ENCODE data around the gene MTMR3. TPM values are rescaled to one million over a fixed set of nuclear protein-coding genes. Genes with fewer than 3 reads are reported as not detected.
"Not testable (repeated sequence)": the region's sequence is repeated elsewhere in the genome, so short reads cannot be mapped to it uniquely, and the experiment has no call there.

Gene MTMR3
- total and polyA plus RNA-seq, 2 experiments from 2014 or later = 12.6 to 22.2 TPM

GRCh38 chr22:29855611-29856181 is 27.3 kb upstream of the MTMR3 start:
- H3K4me3 ChIP-seq = no peak overlapping the region
- DNase-seq = peak; percentile 15
- H3K4me1 ChIP-seq (ENCODE audit: insufficient read depth) = no peaks in the 10 kb centered on the region
- 24 to 26% methylated on average over 10 of the region's 10 CpGs for WGBS, 2 experiments (ENCODE audit: low coverage in 1 of 2, low lambda C conversion rate in 2 of 2, missing lambda C conversion rate in 2 of 2)
- H3F3A ChIP-seq (ENCODE audit: insufficient read depth) = no peaks in the 10 kb centered on the region
- H3K79me2 ChIP-seq (ENCODE audit: insufficient read depth) = no peaks in the 10 kb centered on the region
- H3K27me3 ChIP-seq (replicated peaks; ENCODE audit: insufficient read depth) = no peaks in the 10 kb centered on the region
- H3K9me2 ChIP-seq (ENCODE audit: insufficient read depth) = no peaks in the 10 kb centered on the region
- H3K9ac ChIP-seq = no peak overlapping the region
- in situ Hi-C loops (cut with MboI) = no loop called here
- H3K4me2 ChIP-seq (ENCODE audit: unreplicated experiment) = no peak overlapping the region
- H4K20me1 ChIP-seq (ENCODE audit: insufficient read depth) = no peaks in the 10 kb centered on the region
- H3K9me3 ChIP-seq (ENCODE audit: low read depth) = no peaks in the 10 kb centered on the region
- no peak overlapping the region for H3K27ac ChIP-seq
- no peaks in the 10 kb centered on the region for H3K36me3 ChIP-seq (ENCODE audit: low read depth)
- no peak overlapping the region for H2AFZ ChIP-seq
- no peak for TF ChIP-seq EZH2 (IDR thresholded peaks at IDR 0.05; ENCODE audit: insufficient read depth, poor library complexity, severe bottlenecking)
- no peak for TF ChIP-seq EZH2phosphoT487 (IDR thresholded peaks at IDR 0.05; ENCODE audit: insufficient read depth, low read depth)

- Histone ChIP-seq H3K9ac (no peak overlapping the region), H3K9me3 (ENCODE audit: low read depth) (no peaks in the 10 kb centered on the region), H3K4me2 (ENCODE audit: unreplicated experiment) (no peak overlapping the region), H3K79me2 (ENCODE audit: insufficient read depth) (no peaks in the 10 kb centered on the region), H3K4me1 (ENCODE audit: insufficient read depth) (no peaks in the 10 kb centered on the region), H3K9me2 (ENCODE audit: insufficient read depth) (no peaks in the 10 kb centered on the region), H3K36me3 (ENCODE audit: low read depth) (no peaks in the 10 kb centered on the region), H2AFZ (no peak overlapping the region), H3K4me3 (no peak overlapping the region), H3F3A (ENCODE audit: insufficient read depth) (no peaks in the 10 kb centered on the region), H3K27ac (no peak overlapping the region), H3K27me3 (replicated peaks; ENCODE audit: insufficient read depth) (no peaks in the 10 kb centered on the region), H4K20me1 (ENCODE audit: insufficient read depth) (no peaks in the 10 kb centered on the region)
- DNase-seq = no peak
- in situ Hi-C loops (cut with MboI) = no loop called here
- TF ChIP-seq EZH2phosphoT487 (IDR thresholded peaks at IDR 0.05; ENCODE audit: insufficient read depth, low read depth) (no peak), EZH2 (IDR thresholded peaks at IDR 0.05; ENCODE audit: insufficient read depth, poor library complexity, severe bottlenecking) (no peak)
- WGBS, 2 experiments (ENCODE audit: low coverage in 1 of 2, low lambda C conversion rate in 2 of 2, missing lambda C conversion rate in 2 of 2) = 75 to 81% methylated on average over 3 of the region's 3 CpGs
Observed at GRCh38 chr22:29856496-29856895, 26.5 kb upstream of the MTMR3 start.

- H3K4me1 ChIP-seq (ENCODE audit: insufficient read depth); H3K4me2 ChIP-seq (ENCODE audit: unreplicated experiment); H3K4me3 ChIP-seq; DNase-seq; H3K79me2 ChIP-seq (ENCODE audit: insufficient read depth); H3K9me2 ChIP-seq (ENCODE audit: insufficient read depth); H3K27me3 ChIP-seq (replicated peaks; ENCODE audit: insufficient read depth); H3K27ac ChIP-seq; H2AFZ ChIP-seq; H3K36me3 ChIP-seq (ENCODE audit: low read depth); H4K20me1 ChIP-seq (ENCODE audit: insufficient read depth); H3F3A ChIP-seq (ENCODE audit: insufficient read depth); H3K9ac ChIP-seq; in situ Hi-C loops (cut with MboI); H3K9me3 ChIP-seq (ENCODE audit: low read depth): not testable (repeated sequence)
- 63 to 85% methylated on average over 6 to 9 of the region's 9 CpGs for WGBS, 2 experiments (ENCODE audit: low coverage in 1 of 2, low lambda C conversion rate in 2 of 2, missing lambda C conversion rate in 2 of 2)
Observed at GRCh38 chr22:29859030-29859429, 23.9 kb upstream of the MTMR3 start.

GRCh38 chr22:29860006-29860766 is 22.8 kb upstream of the MTMR3 start:
- no peak overlapping the region for H3K9ac ChIP-seq
- WGBS, 2 experiments (ENCODE audit: low coverage in 1 of 2, low lambda C conversion rate in 2 of 2, missing lambda C conversion rate in 2 of 2) = 88 to 91% methylated on average over 2 of the region's 2 CpGs
- in situ Hi-C loops (cut with MboI) = no loop called here

More at GRCh38 chr22:29860006-29860766, 22.8 kb upstream of the MTMR3 start:
- no peaks in the 10 kb centered on the region for H3K36me3 ChIP-seq (ENCODE audit: low read depth)
- H3K27me3 ChIP-seq (replicated peaks; ENCODE audit: insufficient read depth) = no peaks in the 10 kb centered on the region
- no peak overlapping the region for H2AFZ ChIP-seq
- DNase-seq = no peak
- H3K4me3 ChIP-seq = no peak overlapping the region
- no peaks in the 10 kb centered on the region for H3K9me3 ChIP-seq (ENCODE audit: low read depth)
- no peaks in the 10 kb centered on the region for H3F3A ChIP-seq (ENCODE audit: insufficient read depth)
- H3K4me1 ChIP-seq (ENCODE audit: insufficient read depth) = no peaks in the 10 kb centered on the region
- H3K9me2 ChIP-seq (ENCODE audit: insufficient read depth) = no peaks in the 10 kb centered on the region
- no peaks in the 10 kb centered on the region for H4K20me1 ChIP-seq (ENCODE audit: insufficient read depth)
- TF ChIP-seq EZH2 (IDR thresholded peaks at IDR 0.05; ENCODE audit: insufficient read depth, poor library complexity, severe bottlenecking) (no peak), EZH2phosphoT487 (IDR thresholded peaks at IDR 0.05; ENCODE audit: insufficient read depth, low read depth) (no peak)
- no peak overlapping the region for H3K27ac ChIP-seq
- H3K4me2 ChIP-seq (ENCODE audit: unreplicated experiment) = no peak overlapping the region
- no peaks in the 10 kb centered on the region for H3K79me2 ChIP-seq (ENCODE audit: insufficient read depth)

All from GM23248 (cell line).